ENCODE data around the gene OBI1. TPM values are rescaled to one million over a fixed set of nuclear protein-coding genes. Genes with fewer than 3 reads are reported as not detected.

The OBI1 gene
- total RNA-seq, 1 donor from 2014 or later, result 9.4 TPM

DNA sequence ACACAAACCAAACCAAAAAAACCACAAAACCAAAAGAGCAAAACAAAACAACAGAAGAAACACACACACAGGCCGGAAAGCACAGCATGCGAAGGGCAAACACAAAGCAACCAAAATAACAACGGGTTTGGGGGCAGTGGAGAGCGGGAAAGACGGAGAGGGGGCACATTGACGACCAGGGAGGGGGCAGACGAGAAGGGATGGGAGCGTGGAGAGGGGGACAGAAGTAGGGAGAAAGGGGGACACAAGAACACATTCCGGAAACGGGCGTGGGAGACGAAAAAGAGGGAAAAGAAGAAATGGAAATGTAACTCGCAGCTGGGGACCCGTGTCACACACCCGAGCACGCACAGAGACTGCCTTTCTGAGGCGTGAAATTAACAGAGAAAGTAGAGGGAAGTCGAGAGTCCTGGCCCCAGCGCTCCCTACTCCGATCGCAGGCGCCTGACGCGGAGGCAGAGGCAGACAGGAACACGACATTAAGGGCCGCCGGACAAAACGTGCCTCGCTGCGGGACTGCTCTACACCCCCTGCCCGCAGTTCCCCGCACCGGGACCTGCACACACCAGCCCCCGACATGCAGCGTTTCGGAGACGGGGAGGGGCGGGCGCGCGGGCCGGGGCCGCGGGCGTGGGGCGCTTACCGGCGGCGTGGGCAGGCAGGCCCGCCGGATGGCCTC is 56.3 kb downstream of the OBI1 start:
- ATAC-seq (peak in 1 of 2 donors; percentile 13), DNase-seq (no peak)

DNA sequence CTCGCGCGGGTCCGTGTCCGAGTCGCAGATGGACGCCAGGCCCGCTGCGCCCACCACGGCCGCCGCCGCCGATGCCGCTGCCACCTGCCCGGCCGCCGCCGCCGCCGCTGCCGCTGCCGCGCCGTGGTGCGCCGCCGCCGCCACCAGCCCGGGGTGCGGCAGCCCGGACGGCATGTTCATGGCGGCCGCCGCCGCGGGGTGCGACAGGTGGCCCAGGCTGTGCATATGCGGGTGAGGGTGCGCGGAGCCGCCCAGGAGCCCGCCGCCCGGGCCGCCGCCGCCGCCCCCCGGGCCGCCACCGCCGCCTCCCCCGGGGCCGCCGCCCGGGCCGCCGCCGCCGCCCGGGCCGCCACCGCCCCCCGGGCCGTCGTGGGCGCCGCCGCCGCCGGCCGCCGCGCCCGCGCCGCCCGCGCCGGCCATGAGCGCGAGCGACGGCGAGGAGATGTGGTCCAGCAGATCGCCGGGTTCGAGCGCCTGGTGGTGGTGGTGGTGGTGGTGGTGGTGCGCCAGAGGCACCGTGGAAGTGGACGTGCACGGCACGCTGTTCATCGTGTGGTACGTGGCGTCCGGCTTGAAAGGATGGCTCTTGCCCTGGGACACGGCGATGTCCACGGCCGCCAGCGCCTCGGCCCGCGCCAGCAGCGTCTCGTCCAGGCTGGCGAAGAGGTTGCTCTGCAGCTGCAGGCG is 56.9 kb downstream of the OBI1 start:
- DNase-seq (no peak), ATAC-seq (no peak)
- no peaks in the 10 kb centered on the region for H3K9me3 ChIP-seq
- intact Hi-C loops (cut with DNase I), result no loop called here
- H3K4me1 ChIP-seq, result peaks cover 21% of the 10 kb centered on the region
- peak overlapping the region; percentile 40 for H3K4me3 ChIP-seq
- H3K27me3 ChIP-seq (ENCODE audit: low read depth), result peaks cover 93% of the 10 kb centered on the region
- no peak for TF ChIP-seq CTCF (IDR thresholded peaks at IDR 0.05)
- H3K27ac ChIP-seq, result no peak overlapping the region
- no peaks in the 10 kb centered on the region for H3K36me3 ChIP-seq

More for the DNA sequence above, 56.3 kb downstream of the OBI1 start:
- intact Hi-C loops (cut with DNase I), result no loop called here
- Histone ChIP-seq H3K27ac (no peak overlapping the region), H3K4me3 (peak overlapping the region; percentile 43), H3K27me3 (ENCODE audit: low read depth) (peaks cover 93% of the 10 kb centered on the region), H3K9me3 (no peaks in the 10 kb centered on the region), H3K4me1 (peaks cover 28% of the 10 kb centered on the region), H3K36me3 (no peaks in the 10 kb centered on the region)
- TF ChIP-seq CTCF (IDR thresholded peaks at IDR 0.05), result no peak

DNA sequence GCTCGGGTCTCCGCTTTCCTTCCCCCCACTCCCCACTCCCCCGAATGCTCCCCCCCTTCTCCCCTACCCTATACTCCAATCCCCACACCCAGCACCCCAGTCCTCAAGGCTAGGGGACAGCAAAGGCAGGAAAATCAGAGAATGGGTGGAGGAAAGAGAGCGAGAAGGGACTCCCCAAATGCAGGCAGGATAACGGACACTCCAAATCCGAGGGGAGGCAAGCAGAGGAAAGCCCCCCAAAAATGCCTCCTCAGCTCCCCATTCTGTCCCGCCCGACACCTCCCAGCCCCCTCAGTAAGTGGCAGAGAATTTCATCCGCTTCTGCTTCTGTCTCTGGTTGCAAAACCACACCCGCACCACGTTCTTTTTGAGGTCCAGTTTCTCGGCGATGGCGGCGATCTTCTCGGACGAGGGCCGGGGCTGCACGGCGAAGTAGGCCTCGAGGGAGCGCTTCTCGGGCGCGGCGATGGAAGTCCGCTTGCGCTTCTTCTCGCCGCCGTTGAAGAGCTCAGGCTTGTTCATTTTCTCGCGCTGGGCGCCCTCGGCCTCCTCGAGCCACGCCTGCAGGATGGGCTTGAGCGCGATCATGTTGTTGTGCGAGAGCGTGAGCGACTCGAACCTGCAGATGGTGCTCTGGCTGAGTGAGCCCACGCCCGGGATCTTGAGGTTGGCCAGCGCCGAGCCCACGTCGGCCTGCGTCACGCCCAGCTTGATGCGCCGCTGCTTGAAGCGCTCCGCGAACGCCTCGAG is 57.7 kb downstream of the OBI1 start:
- no peaks in the 10 kb centered on the region for H3K9me3 ChIP-seq
- no peak for TF ChIP-seq CTCF (IDR thresholded peaks at IDR 0.05)
- intact Hi-C loops (cut with DNase I), result no loop called here
- H3K4me3 ChIP-seq, result peak overlapping the region; percentile 40
- H3K4me1 ChIP-seq, result peaks cover 25% of the 10 kb centered on the region
- H3K27ac ChIP-seq, result no peak overlapping the region
- no peaks in the 10 kb centered on the region for H3K36me3 ChIP-seq
- ATAC-seq, result no peak
- peaks cover 93% of the 10 kb centered on the region for H3K27me3 ChIP-seq (ENCODE audit: low read depth)
- DNase-seq, result no peak

GRCh38 chr13:78600280-78600883 is 58.6 kb downstream of the OBI1 start:
- intact Hi-C loops (cut with DNase I), result no loop called here
- no peak for DNase-seq

More at GRCh38 chr13:78600280-78600883, 58.6 kb downstream of the OBI1 start:
- ATAC-seq, result no peak
- Histone ChIP-seq H3K9me3 (no peaks in the 10 kb centered on the region), H3K27ac (no peak overlapping the region), H3K4me1 (peaks cover 33% of the 10 kb centered on the region), H3K27me3 (ENCODE audit: low read depth) (peaks cover 93% of the 10 kb centered on the region), H3K4me3 (no peak overlapping the region), H3K36me3 (no peaks in the 10 kb centered on the region)
- no peak for TF ChIP-seq CTCF (IDR thresholded peaks at IDR 0.05)

Data from lower lobe of right lung (tissue), 2 donors.